ENCODE measurements around the gene BTBD19. TPM values are rescaled to one million over a fixed set of nuclear protein-coding genes. Genes with fewer than 3 reads are reported as not detected.
"Not testable (repeated sequence)": the region's sequence is repeated elsewhere in the genome, so short reads cannot be mapped to it uniquely, and the experiment has no call there.

The BTBD19 gene
- 7.0 and 8.5 TPM in 2 replicates for total RNA-seq

- DNase-seq, result peak; percentile 95
Observed at GRCh38 chr1:44808063-44808937, at the start of gene BTBD19. BTBD19 (plus strand) TSS chr1:44808523; CDS start chr1:44808821, 298 bp downstream.

- no peak for DNase-seq
Observed at GRCh38 chr1:44759077-44759476, 49.2 kb upstream of the BTBD19 start.

- DNase-seq, result no peak
Observed at GRCh38 chr1:44760876-44761275, 47.4 kb upstream of the BTBD19 start.

GRCh38 chr1:44766421-44766820, 41.9 kb upstream of the BTBD19 start:
- DNase-seq, result not testable (repeated sequence)

- DNase-seq, result peak; percentile 96
Observed at GRCh38 chr1:44775078-44775929, 33.0 kb upstream of the BTBD19 start, which contains the start of gene RPS8. RPS8 (plus strand) TSS chr1:44775540; CDS start chr1:44775597, 57 bp downstream.

GRCh38 chr1:44775930-44776729, 32.2 kb upstream of the BTBD19 start:
- DNase-seq, result peak; percentile 46

- DNase-seq, result no peak
Observed at GRCh38 chr1:44776730-44777068, 31.6 kb upstream of the BTBD19 start.

- no peak for DNase-seq
Observed at GRCh38 chr1:44777547-44777946, 30.8 kb upstream of the BTBD19 start.

- no peak for DNase-seq
Observed at GRCh38 chr1:44777969-44778635, 30.2 kb upstream of the BTBD19 start.

GRCh38 chr1:44778705-44779576, 29.4 kb upstream of the BTBD19 start:
- DNase-seq, result no peak

GRCh38 chr1:44780583-44781121, 27.7 kb upstream of the BTBD19 start:
- no peak for DNase-seq

- no peak for DNase-seq
Observed at GRCh38 chr1:44783697-44784093, 24.6 kb upstream of the BTBD19 start.

GRCh38 chr1:44784094-44785028, 24.0 kb upstream of the BTBD19 start:
- no peak for DNase-seq

GRCh38 chr1:44785029-44785380, 23.3 kb upstream of the BTBD19 start:
- DNase-seq, result no peak

GRCh38 chr1:44785501-44786137, 22.7 kb upstream of the BTBD19 start:
- no peak for DNase-seq

GRCh38 chr1:44786138-44786840, 22.0 kb upstream of the BTBD19 start:
- DNase-seq, result peak; percentile 78

- no peak for DNase-seq
Observed at GRCh38 chr1:44786841-44787426, 21.4 kb upstream of the BTBD19 start.

- no peak for DNase-seq
Observed at GRCh38 chr1:44787506-44787905, 20.8 kb upstream of the BTBD19 start.
